SH-SY5Y (cell line): ENCODE results near the gene LRRC25.

Experiments used
- GATA2 ChIP-seq: IDR thresholded peaks from 2 replicates; pipeline ENCODE4 v1.6.1; 2011; ENCODE audit warnings: mild to moderate bottlenecking, low read depth, low read length
- GATA3 ChIP-seq: IDR thresholded peaks from 2 replicates; pipeline ENCODE4 v1.6.1; 2011; ENCODE audit warnings: low read depth, mild to moderate bottlenecking, low read length, moderate library complexity

DNA sequence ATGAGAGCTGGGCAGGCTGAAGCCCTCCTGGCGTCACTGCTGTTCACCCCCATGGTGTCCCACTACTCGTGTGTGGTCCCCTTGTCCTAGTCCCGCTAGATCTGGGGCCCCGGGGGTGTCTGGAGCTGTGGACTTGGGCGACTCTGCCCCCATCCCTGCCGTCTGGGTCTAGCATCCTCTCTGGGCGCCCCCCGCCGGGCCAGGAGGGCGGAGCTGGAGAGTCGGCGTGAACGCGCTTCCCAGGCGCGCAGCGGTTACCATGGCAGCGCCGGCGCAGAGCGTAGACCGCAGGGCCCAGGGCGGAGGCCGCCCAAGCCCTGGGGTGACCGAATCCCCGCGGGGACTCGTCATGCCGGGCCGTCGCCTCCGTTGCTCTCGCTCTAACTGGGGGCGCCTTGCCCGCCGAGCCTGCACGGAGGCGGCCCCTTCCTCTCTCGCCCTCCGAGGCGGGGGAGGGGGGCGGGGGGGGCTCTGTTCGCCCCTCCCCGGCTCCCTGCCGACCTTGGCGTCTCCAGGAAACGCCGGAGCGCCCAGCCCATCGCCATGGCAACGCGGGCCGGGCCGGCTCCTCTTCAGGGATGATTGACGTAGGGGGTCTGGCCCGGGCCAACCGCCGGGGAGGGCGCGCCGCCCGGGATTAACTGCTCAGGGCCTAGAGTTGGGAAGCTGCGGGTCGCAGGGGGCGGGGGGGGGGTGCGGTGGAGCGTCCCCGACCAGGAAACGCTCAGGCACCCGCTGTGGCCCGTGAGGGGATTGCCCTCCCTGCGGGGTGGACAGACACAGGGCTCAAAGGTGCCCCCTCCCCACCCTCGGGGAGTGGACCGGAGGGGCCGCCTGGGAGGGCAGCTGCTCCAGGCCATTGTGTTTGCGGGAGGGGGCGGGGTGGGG, 31.6 kb upstream of the LRRC25 start:
- TF ChIP-seq GATA2 (no peak), GATA3 (no peak)
